SU-DHL-6 (cell line): ENCODE data around the gene PRPF6.

ENCODE experiments used
- H2AFZ ChIP-seq: fragments of 200-600 bp; sonication (generic); 2 replicates; pipeline ENCODE4 v1.6.1; 2014; ENCODE audit warnings: low read depth, mild to moderate bottlenecking, moderate library complexity, mixed read lengths, antibody characterized with exemption, low read length; ENCODE audit not compliant: severe bottlenecking
- H3F3A ChIP-seq: fragments of 200-600 bp; shearing (Covaris generic); 2 replicates; pipeline ENCODE4 v1.6.0; 2016; ENCODE audit warnings: antibody characterized with exemption, mild to moderate bottlenecking; ENCODE audit not compliant: insufficient read depth
- H3K27ac ChIP-seq: fragments of 200-600 bp; sonication (generic); 2 replicates; pipeline ENCODE4 v1.5.1; 2016; ENCODE audit warnings: low read depth, mild to moderate bottlenecking, low read length, moderate library complexity, mixed read lengths
- H3K27me3 ChIP-seq: fragments of 200-600 bp; sonication (generic), shearing (Covaris generic); 2 replicates; pipeline ENCODE4 v1.6.0; 2014; ENCODE audit warnings: mild to moderate bottlenecking, low read length
- H3K36me3 ChIP-seq: fragments of 200-600 bp; sonication (generic); 2 replicates; pipeline ENCODE4 v1.6.1; 2014; ENCODE audit warnings: mild to moderate bottlenecking, low read length, mixed read lengths
- H3K4me2 ChIP-seq: fragments of 300-600, 200-600 bp; shearing (Covaris generic), sonication (generic); 2 replicates; pipeline ENCODE4 v1.6.0; 2014; ENCODE audit warnings: low read length, low read depth, mild to moderate bottlenecking; ENCODE audit not compliant: poor library complexity, severe bottlenecking
- H3K4me3 ChIP-seq: fragments of 200-600 bp; sonication (generic); 2 replicates; pipeline ENCODE4 v1.5.1; 2014; ENCODE audit warnings: antibody characterized with exemption, low read length, mild to moderate bottlenecking, mixed read lengths; ENCODE audit not compliant: insufficient read depth, poor library complexity, severe bottlenecking
- H3K79me2 ChIP-seq: fragments of 200-600 bp; sonication (generic); 2 replicates; pipeline ENCODE4 v1.6.1; 2014; ENCODE audit warnings: mild to moderate bottlenecking, low read length, moderate library complexity; ENCODE audit not compliant: insufficient read depth
- H3K9ac ChIP-seq: fragments of 200-600 bp; sonication (generic); 2 replicates; pipeline ENCODE4 v1.7.0; 2014; ENCODE audit warnings: mild to moderate bottlenecking, low read length
- H3K9me2 ChIP-seq: fragments of 200-600 bp; sonication (generic); replicated peaks from 2 replicates; pipeline ENCODE4 v1.6.1; 2014; ENCODE audit warnings: low read length; ENCODE audit not compliant: insufficient read depth
- H3K9me3 ChIP-seq: fragments of 200-600 bp; sonication (generic); 2 replicates; pipeline ENCODE4 v1.6.1; 2014; ENCODE audit warnings: low read length, mixed read lengths; ENCODE audit not compliant: insufficient read depth
- H4K20me1 ChIP-seq: fragments of 200-600 bp; sonication (generic); 2 replicates; pipeline ENCODE4 v1.6.1; 2014; ENCODE audit warnings: low read depth, mild to moderate bottlenecking, antibody characterized with exemption, low read length, moderate library complexity, mixed read lengths
- EZH2phosphoT487 ChIP-seq: fragments of 200-600 bp; sonication (generic), shearing (Covaris generic); conservative IDR thresholded peaks from 2 replicates; pipeline ENCODE4 v1.6.1; 2018; ENCODE audit warnings: mild to moderate bottlenecking, antibody characterized with exemption, low read length, moderate library complexity, mixed read lengths
- TF ChIP-seq, protein P1 (sequence below): fragments of 200-600 bp; sonication (generic); IDR thresholded peaks from one replicate; pipeline ENCODE4 v1.5.1; 2017; ENCODE audit warnings: antibody characterized with exemption, mild to moderate bottlenecking, low read length, moderate library complexity; ENCODE audit not compliant: insufficient read depth, poor library complexity, severe bottlenecking

PRPF6 gene

DNA sequence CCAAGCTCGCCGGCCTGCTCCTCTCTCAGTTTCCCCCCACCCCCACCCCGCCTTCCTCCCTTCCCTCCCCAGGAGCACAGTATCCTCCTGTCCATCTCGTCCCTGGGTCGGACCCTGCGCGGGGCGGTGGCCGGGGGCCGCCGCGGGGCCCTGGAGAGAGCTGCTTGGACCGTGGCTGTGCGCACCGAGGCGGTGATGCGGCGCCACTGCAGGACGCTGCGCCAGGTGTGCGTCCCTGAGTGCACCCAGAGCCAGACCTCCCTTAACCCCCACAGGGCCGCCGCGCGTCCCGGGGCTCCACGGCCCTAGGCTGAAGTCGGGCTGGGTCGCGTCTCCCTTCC lies 57.3 kb downstream of the PRPF6 start:
- Histone ChIP-seq H3K27me3 (no peaks in the 10 kb centered on the region), H3K4me2 (peak overlapping the region; percentile 88), H3K9ac (peak overlapping the region; percentile 63; the same call in 1 of the 2 replicates)

DNA sequence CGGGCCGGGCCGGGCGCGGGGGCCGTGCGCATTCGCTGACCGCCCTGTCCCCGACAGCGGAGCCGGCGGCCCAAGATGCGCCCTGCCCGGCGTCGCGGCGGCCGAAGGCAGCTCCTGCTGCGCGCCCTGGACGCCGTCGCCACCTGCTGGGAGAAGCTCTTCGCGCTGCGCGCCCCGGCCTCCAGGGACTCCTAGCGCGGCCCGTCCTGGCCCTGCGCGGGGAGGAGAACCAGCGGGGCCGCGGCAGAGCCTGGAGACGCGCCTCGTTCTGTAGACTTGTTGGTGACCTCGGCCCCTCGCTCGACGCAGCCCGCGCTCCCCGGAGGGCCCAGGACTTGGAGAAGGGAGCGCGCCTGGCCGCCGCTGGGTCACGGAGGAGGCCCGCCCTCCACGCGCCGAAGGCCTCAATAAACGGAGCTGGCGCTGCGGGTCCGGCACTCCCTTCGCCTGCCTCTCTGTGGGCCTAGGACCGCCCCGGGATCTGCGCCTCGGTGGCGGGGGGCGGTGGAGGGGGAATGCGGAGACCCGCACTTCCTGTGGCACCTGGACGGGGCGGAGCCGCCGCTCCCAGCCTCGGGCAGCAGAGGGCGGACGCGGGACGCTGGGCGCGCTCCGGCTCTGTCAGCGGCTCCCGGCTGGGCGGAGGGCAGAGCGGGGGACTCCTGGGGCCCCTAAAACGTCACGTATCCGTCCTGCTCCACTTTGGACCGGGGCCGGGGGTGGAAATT lies 57.8 kb downstream of the PRPF6 start:
- Histone ChIP-seq H3K9ac (peak overlapping the region; percentile 63), H3K79me2 (no peaks in the 10 kb centered on the region), H3K9me2 (no peaks in the 10 kb centered on the region), H4K20me1 (no peaks in the 10 kb centered on the region), H3K9me3 (no peaks in the 10 kb centered on the region), H3K27me3 (no peaks in the 10 kb centered on the region), H2AFZ (peak overlapping the region; percentile 98), H3K4me3 (peak overlapping the region; percentile 54), H3K4me2 (peak overlapping the region; percentile 88), H3K36me3 (no peaks in the 10 kb centered on the region), H3K27ac (0 out of 2 replicates have a peak overlapping the region, but pooled peaks have one; percentile 40), H3F3A (peaks cover 4% of the 10 kb centered on the region)
- TF ChIP-seq EZH2phosphoT487, result no peak
- TF ChIP-seq, protein P1, sequence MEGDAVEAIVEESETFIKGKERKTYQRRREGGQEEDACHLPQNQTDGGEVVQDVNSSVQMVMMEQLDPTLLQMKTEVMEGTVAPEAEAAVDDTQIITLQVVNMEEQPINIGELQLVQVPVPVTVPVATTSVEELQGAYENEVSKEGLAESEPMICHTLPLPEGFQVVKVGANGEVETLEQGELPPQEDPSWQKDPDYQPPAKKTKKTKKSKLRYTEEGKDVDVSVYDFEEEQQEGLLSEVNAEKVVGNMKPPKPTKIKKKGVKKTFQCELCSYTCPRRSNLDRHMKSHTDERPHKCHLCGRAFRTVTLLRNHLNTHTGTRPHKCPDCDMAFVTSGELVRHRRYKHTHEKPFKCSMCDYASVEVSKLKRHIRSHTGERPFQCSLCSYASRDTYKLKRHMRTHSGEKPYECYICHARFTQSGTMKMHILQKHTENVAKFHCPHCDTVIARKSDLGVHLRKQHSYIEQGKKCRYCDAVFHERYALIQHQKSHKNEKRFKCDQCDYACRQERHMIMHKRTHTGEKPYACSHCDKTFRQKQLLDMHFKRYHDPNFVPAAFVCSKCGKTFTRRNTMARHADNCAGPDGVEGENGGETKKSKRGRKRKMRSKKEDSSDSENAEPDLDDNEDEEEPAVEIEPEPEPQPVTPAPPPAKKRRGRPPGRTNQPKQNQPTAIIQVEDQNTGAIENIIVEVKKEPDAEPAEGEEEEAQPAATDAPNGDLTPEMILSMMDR, result peak; percentile 54

More for the DNA sequence above, 57.3 kb downstream of the PRPF6 start:
- H3K79me2 ChIP-seq, result no peaks in the 10 kb centered on the region
- H3K9me2 ChIP-seq, result no peaks in the 10 kb centered on the region
- H3K27ac ChIP-seq, result no peak overlapping the region
- TF ChIP-seq, protein P1, result no peak
- TF ChIP-seq EZH2phosphoT487, result no peak
- H4K20me1 ChIP-seq, result no peaks in the 10 kb centered on the region
- no peaks in the 10 kb centered on the region for H3F3A ChIP-seq
- H3K36me3 ChIP-seq, result no peaks in the 10 kb centered on the region
- H2AFZ ChIP-seq, result peak overlapping the region; percentile 98
- no peaks in the 10 kb centered on the region for H3K9me3 ChIP-seq
- peak overlapping the region; percentile 54 for H3K4me3 ChIP-seq

DNA sequence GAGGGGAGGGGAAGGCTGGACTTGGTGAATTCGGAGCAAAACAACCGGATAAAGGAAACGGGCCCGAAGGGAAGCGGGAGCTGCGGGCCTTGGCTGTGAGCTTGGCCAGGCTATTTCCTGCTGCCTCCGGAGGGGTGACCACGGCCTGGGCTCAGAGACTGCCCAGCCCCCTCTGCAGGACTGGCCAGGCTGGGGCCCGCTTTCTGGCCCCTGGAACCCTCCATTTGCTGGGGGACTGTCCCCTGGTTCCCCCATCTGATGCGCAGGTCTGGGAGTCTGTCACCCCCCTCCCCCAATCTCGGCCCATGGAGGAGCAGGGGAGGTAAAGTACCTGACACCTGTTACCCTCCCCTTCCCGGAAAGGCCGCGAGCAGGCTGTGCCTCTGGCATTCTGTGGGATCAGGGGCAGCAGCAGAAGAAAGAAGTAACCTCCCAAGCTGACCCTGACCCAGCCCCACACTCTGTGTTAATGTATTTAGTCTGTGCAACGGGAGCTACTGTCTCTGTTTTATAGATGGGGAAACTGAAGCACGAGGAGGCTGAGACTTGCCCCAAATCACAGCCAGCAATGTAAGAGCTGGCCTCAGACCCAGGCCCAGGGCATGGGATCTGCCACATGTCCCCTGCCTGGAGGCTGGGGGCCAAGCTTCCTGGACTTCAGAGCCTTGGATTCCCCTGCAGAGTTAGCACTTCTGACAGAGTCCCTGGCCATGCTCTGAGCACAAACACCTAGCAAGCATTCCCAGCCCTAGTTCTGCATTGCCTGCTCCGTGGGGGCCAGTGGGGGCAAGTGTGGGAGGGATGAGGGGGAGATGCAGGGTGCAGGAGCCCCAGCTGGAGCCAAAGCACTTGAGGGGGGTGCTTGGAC lies 58.6 kb downstream of the PRPF6 start:
- Histone ChIP-seq H3K4me2 (peak overlapping the region; percentile 88), H3K4me3 (peak overlapping the region; percentile 54), H3K79me2 (no peaks in the 10 kb centered on the region), H3K36me3 (no peaks in the 10 kb centered on the region), H3K9me3 (no peaks in the 10 kb centered on the region), H3K27ac (no peak overlapping the region), H3F3A (peaks cover 9% of the 10 kb centered on the region), H3K9me2 (no peaks in the 10 kb centered on the region), H3K27me3 (no peaks in the 10 kb centered on the region), H4K20me1 (no peaks in the 10 kb centered on the region), H2AFZ (peak overlapping the region; percentile 98), H3K9ac (peak overlapping the region; percentile 63; the same call in 1 of the 2 replicates)
- no peak for TF ChIP-seq EZH2phosphoT487
- TF ChIP-seq, protein P1, result no peak
